DND-41 (cell line): Measurements from ENCODE around the gene DCC.
A peak's percentile ranks its signal among the peaks of the same experiment; 100 is the strongest.

Experiments used
- ATAC-seq: fragments of 200-7000 bp; cut with Tn5 transposase; 3 replicates; pipeline ENCODE4 v1.9.1; 2021; ENCODE audit warnings: low read depth; ENCODE audit not compliant: insufficient read depth
- DNase-seq: peaks from one replicate; pipeline ENCODE4 v3.0.0-alpha.2; 2020
- H2AFZ ChIP-seq: 2 replicates; pipeline ENCODE4 v1.6.0; 2012; ENCODE audit warnings: low read depth, low read length
- H3K27ac ChIP-seq: 2 replicates; pipeline ENCODE4 v1.5.1; 2012; ENCODE audit warnings: low read length, inconsistent platforms
- H3K27me3 ChIP-seq: fragments of 200-600 bp; sonication (generic); 2 replicates; pipeline ENCODE4 v1.6.0; 2012; ENCODE audit warnings: low read length, mild to moderate bottlenecking, inconsistent platforms; ENCODE audit not compliant: insufficient read depth, poor library complexity
- H3K36me3 ChIP-seq: 2 replicates; pipeline ENCODE4 v1.5.1; 2012; ENCODE audit warnings: low read length, inconsistent platforms; ENCODE audit not compliant: insufficient read depth
- H3K4me1 ChIP-seq: 2 replicates; pipeline ENCODE4 v1.5.1; 2012; ENCODE audit warnings: mild to moderate bottlenecking, low read length; ENCODE audit not compliant: insufficient read depth
- H3K4me2 ChIP-seq: 2 replicates; pipeline ENCODE4 v1.6.0; 2012; ENCODE audit warnings: mild to moderate bottlenecking, moderate library complexity, low read length, inconsistent platforms; ENCODE audit not compliant: insufficient read depth
- H3K4me3 ChIP-seq, 2 experiments: fragments of 200-600 bp in 1 of 2; shearing (Covaris generic) in 1 of 2; 2 replicates each; pipeline ENCODE4 v1.5.1; 2012 to 2016; ENCODE audit warnings: inconsistent platforms in 2 of 2, low read length in 2 of 2, mild to moderate bottlenecking in 2 of 2, low read depth in 1 of 2, moderate library complexity in 1 of 2
- H3K79me2 ChIP-seq: 2 replicates; pipeline ENCODE4 v1.6.0; 2012; ENCODE audit warnings: low read length, inconsistent platforms; ENCODE audit not compliant: insufficient read depth
- H3K9ac ChIP-seq: 2 replicates; pipeline ENCODE4 v1.6.0; 2012; ENCODE audit warnings: low read depth, mild to moderate bottlenecking, inconsistent platforms, low read length, moderate library complexity
- H3K9me3 ChIP-seq: 2 replicates; pipeline ENCODE4 v1.5.1; 2012; ENCODE audit warnings: low read length, moderate library complexity, mild to moderate bottlenecking, inconsistent platforms; ENCODE audit not compliant: insufficient read depth, severe bottlenecking
- H4K20me1 ChIP-seq: 2 replicates; pipeline ENCODE4 v1.6.0; 2012; ENCODE audit warnings: low read length; ENCODE audit not compliant: insufficient read depth
- CTCF ChIP-seq: IDR thresholded peaks from 2 replicates; pipeline ENCODE4 v1.5.1; 2012; ENCODE audit warnings: borderline replicate concordance, low read length, moderate library complexity, mild to moderate bottlenecking; ENCODE audit not compliant: poor library complexity, severe bottlenecking; ENCODE audit errors: extremely low read depth
- EZH2 ChIP-seq: IDR thresholded peaks from 3 replicates; pipeline ENCODE4 v1.6.1; 2012; ENCODE audit warnings: borderline replicate concordance, low read depth, mild to moderate bottlenecking, moderate library complexity, low read length, inconsistent platforms; ENCODE audit not compliant: severe bottlenecking

DCC gene

GRCh38 chr18:52691841-52692240 is 351.8 kb downstream of the DCC start:
- Histone ChIP-seq H4K20me1 (no peaks in the 10 kb centered on the region), H3K9ac (no peak overlapping the region), H3K27ac (no peak overlapping the region), H3K79me2 (no peaks in the 10 kb centered on the region), H3K9me3 (no peaks in the 10 kb centered on the region), H3K36me3 (no peaks in the 10 kb centered on the region), H2AFZ (no peak overlapping the region), H3K4me1 (no peaks in the 10 kb centered on the region), H3K4me2 (no peak overlapping the region), H3K27me3 (no peaks in the 10 kb centered on the region), H3K4me3 (no peak overlapping the region)
- no peak for ATAC-seq
- DNase-seq, result no peak
- TF ChIP-seq CTCF (no peak), EZH2 (no peak)

- no peaks in the 10 kb centered on the region for H3K4me1 ChIP-seq
- no peaks in the 10 kb centered on the region for H3K27me3 ChIP-seq
- no peaks in the 10 kb centered on the region for H3K79me2 ChIP-seq
- no peak overlapping the region for H3K4me3 ChIP-seq
- DNase-seq (no peak), ATAC-seq (no peak)
- no peak overlapping the region for H3K9ac ChIP-seq
- no peak overlapping the region for H3K4me2 ChIP-seq
- no peaks in the 10 kb centered on the region for H4K20me1 ChIP-seq
- H3K36me3 ChIP-seq, result no peaks in the 10 kb centered on the region
- no peak overlapping the region for H2AFZ ChIP-seq
- H3K27ac ChIP-seq, result no peak overlapping the region
- H3K9me3 ChIP-seq, result no peaks in the 10 kb centered on the region
- TF ChIP-seq EZH2, result no peak
- TF ChIP-seq CTCF, result peak; percentile 47
Observed at GRCh38 chr18:52694804-52695203, 354.8 kb downstream of the DCC start.

GRCh38 chr18:52700116-52700515 is 360.1 kb downstream of the DCC start:
- no peak overlapping the region for H3K4me2 ChIP-seq

GRCh38 chr18:52700816-52701215 is 360.8 kb downstream of the DCC start:
- no peak for TF ChIP-seq CTCF
- no peak for TF ChIP-seq EZH2

More at GRCh38 chr18:52700116-52700515, 360.1 kb downstream of the DCC start:
- no peak overlapping the region for H2AFZ ChIP-seq
- no peaks in the 10 kb centered on the region for H3K27me3 ChIP-seq
- no peak overlapping the region for H3K27ac ChIP-seq
- H3K9ac ChIP-seq, result no peak overlapping the region
- H3K9me3 ChIP-seq, result no peaks in the 10 kb centered on the region
- no peaks in the 10 kb centered on the region for H3K79me2 ChIP-seq
- TF ChIP-seq EZH2, result no peak
- no peaks in the 10 kb centered on the region for H4K20me1 ChIP-seq
- ATAC-seq (no peak), DNase-seq (no peak)
- no peaks in the 10 kb centered on the region for H3K36me3 ChIP-seq
- H3K4me1 ChIP-seq, result no peaks in the 10 kb centered on the region
- no peak overlapping the region for H3K4me3 ChIP-seq

More at GRCh38 chr18:52700816-52701215, 360.8 kb downstream of the DCC start:
- Histone ChIP-seq H3K4me3 (no peak overlapping the region), H3K9me3 (no peaks in the 10 kb centered on the region), H3K9ac (no peak overlapping the region), H3K36me3 (no peaks in the 10 kb centered on the region), H2AFZ (no peak overlapping the region), H3K79me2 (no peaks in the 10 kb centered on the region), H3K4me2 (no peak overlapping the region), H3K27ac (no peak overlapping the region), H4K20me1 (no peaks in the 10 kb centered on the region), H3K27me3 (no peaks in the 10 kb centered on the region), H3K4me1 (no peaks in the 10 kb centered on the region)
- DNase-seq (no peak), ATAC-seq (no peak)
